ENCODE data around the gene PRCC. TPM values are rescaled to one million over a fixed set of nuclear protein-coding genes. Genes with fewer than 3 reads are reported as not detected.

The PRCC gene
- total and polyA plus RNA-seq, 2 of the 8 experiments (the other 6 are each of a cell fraction or from before 2014, with no cell fraction given) = 95.2 to 115 TPM

DNA sequence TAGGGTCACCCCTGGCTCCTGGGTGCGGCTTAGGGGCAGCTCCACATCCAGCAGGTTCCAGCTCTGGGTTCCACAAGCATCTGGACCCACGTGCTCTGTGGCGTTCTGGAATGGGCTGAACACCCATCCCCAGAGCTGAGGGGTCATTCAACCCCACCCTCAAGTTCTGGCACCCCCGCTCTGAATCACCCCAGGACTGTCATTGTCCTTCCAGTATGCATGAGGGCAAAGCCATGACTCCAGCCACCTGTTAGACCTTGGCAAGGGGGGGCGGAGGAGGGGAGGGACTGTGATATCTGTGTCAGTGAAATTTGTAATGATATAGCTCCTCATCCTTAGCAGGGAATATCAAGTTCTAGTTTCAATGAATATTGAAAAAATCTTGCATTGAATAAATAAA, 79.3 kb downstream of the PRCC start:
- FAIRE-seq (no peak), DNase-seq (ENCODE audit: low read depth in 1 of 2, low spot score in 2 of 2) (no peak)
- Histone ChIP-seq H3K79me2 (ENCODE audit: control insufficient read depth in 1 of 2, insufficient read depth in 2 of 2, low read length in 2 of 2) (no peaks in the 10 kb centered on the region), H2BK15ac (ENCODE audit: low read length) (0 out of 2 replicates have a peak overlapping the region, but pooled peaks have one; percentile 72), H3K4me3 (ENCODE audit: extremely low read depth in 1 of 4, insufficient read depth in 2 of 4, low read depth in 3 of 4, low read length in 4 of 4) (no peak overlapping the region), H2BK12ac (ENCODE audit: low read depth, low read length) (0 out of 2 replicates have a peak overlapping the region, but pooled peaks have one; percentile 9), H2AFZ (ENCODE audit: low read length) (no peak overlapping the region), H4K20me1 (replicated peaks in 1 of 2; ENCODE audit: control insufficient read depth in 1 of 2, insufficient read depth in 2 of 2, low read length in 2 of 2) (peaks cover 7 to 19% of the 10 kb centered on the region in 2 experiments), H4K8ac (ENCODE audit: extremely low read depth, insufficient read depth, low read length) (no peak overlapping the region; the same call in 1 of the 2 replicates), H3K23ac (ENCODE audit: insufficient read length) (no peak overlapping the region), H2BK20ac (ENCODE audit: low read length) (no peak overlapping the region), H3K18ac (ENCODE audit: extremely low read depth, low read length) (no peak overlapping the region), H3K4ac (replicated peaks; ENCODE audit: insufficient read length, low read depth, low read length) (no peak overlapping the region), H4K91ac (replicated peaks; ENCODE audit: insufficient read length, low read length) (no peak overlapping the region), H3K14ac (ENCODE audit: insufficient read length) (no peak overlapping the region), H3K23me2 (ENCODE audit: low read depth, low read length) (peaks cover 12% of the 10 kb centered on the region), H3K4me1 (replicated peaks in 1 of 4; ENCODE audit: control insufficient read depth in 3 of 4, insufficient read depth in 4 of 4, low read length in 3 of 4) (peaks cover 0 to 25% (median 11%) of the 10 kb centered on the region in 4 experiments; a peak in 5 of 7 replicates), H3K56ac (replicated peaks; ENCODE audit: insufficient read length, low read depth, low read length) (no peak overlapping the region), H2AK5ac (ENCODE audit: low read depth, low read length) (no peak overlapping the region), H2BK5ac (ENCODE audit: low read depth, low read length) (no peak overlapping the region), H3K9me3 (ENCODE audit: insufficient read depth in 2 of 2, low read depth in 1 of 2, low read length in 1 of 2) (no peaks in the 10 kb centered on the region), H3K27ac (ENCODE audit: low read depth, low read length) (no peak overlapping the region), H3K9ac (replicated peaks in 1 of 4; ENCODE audit: extremely low read depth in 1 of 4, low read depth in 3 of 4, low read length in 3 of 4) (no peak overlapping the region), H3K79me1 (ENCODE audit: low read depth, low read length) (no peaks in the 10 kb centered on the region), H3K4me2 (ENCODE audit: insufficient read depth in 1 of 2, low read depth in 2 of 2, low read length in 2 of 2) (no peak overlapping the region; a peak in 1 of 4 replicates), H3K27me3 (replicated peaks in 1 of 4; ENCODE audit: control insufficient read depth in 3 of 4, extremely low read depth in 1 of 4, insufficient read depth in 3 of 4, low read length in 3 of 4) (peaks cover 68 to 97% (median 86%) of the 10 kb centered on the region in 4 experiments), H2BK120ac (replicated peaks; ENCODE audit: low read depth, low read length) (no peak overlapping the region), H3K36me3 (ENCODE audit: control insufficient read depth in 2 of 4, insufficient read depth in 4 of 4, low read length in 3 of 4) (no peaks in the 10 kb centered on the region), H4K5ac (ENCODE audit: insufficient read length, low read depth, low read length) (no peak overlapping the region)
- WGBS, 2 experiments (ENCODE audit: extremely low coverage in 1 of 2, insufficient coverage in 1 of 2, insufficient read length in 1 of 2, insufficient replicate concordance in 2 of 2, low coverage in 1 of 2, low lambda C conversion rate in 2 of 2, missing lambda C conversion rate in 1 of 2) = 73% methylated on average over 5 of the region's 5 CpGs; no CpG with 5 or more reads in 1 of the 2 experiments
- POLR2A ChIA-PET (ENCODE audit: partially characterized antibody) = interaction anchor here (0.6 kb wide), 1 partner anchor 1022 kb away, joined by 4 read pairs; no protein-coding TSS in a partner anchor
- CTCF ChIA-PET (ENCODE audit: partially characterized antibody) = interaction anchor here (0.7 to 25.2 kb wide), 9 partner anchors 14 to 157 kb away, joined by 3 to 719 read pairs (median 4); partner anchors contain the start of genes INSRR, NTRK1 and PEAR1
- TF ChIP-seq BCL11A (IDR thresholded peaks at IDR 0.05; ENCODE audit: low read depth in 2 of 2, low read length in 2 of 2) (no peak), SIX5 (IDR thresholded peaks at IDR 0.05; ENCODE audit: low read depth, low read length) (no peak), SAP30 (IDR thresholded peaks at IDR 0.05; ENCODE audit: insufficient read depth, insufficient replicate concordance, low read length) (no peak), BRCA1 (IDR thresholded peaks at IDR 0.05; ENCODE audit: low read depth, low read length) (no peak), CHD2 (IDR thresholded peaks at IDR 0.05; ENCODE audit: low read length) (no peak), CBX5 (IDR thresholded peaks at IDR 0.05; ENCODE audit: low read depth, low read length) (no peak), CTBP2 (IDR thresholded peaks at IDR 0.05; ENCODE audit: borderline replicate concordance, insufficient read depth, insufficient read length, low read length) (no peak), BACH1 (IDR thresholded peaks at IDR 0.05; ENCODE audit: low read length) (no peak), SP1 (IDR thresholded peaks at IDR 0.05; ENCODE audit: low read depth, low read length) (no peak), POLR2A (IDR thresholded peaks at IDR 0.05; ENCODE audit: control extremely low read depth in 1 of 2, low read depth in 2 of 2, low read length in 2 of 2) (no peak), TAF7 (optimal IDR thresholded peaks at IDR 0.05; ENCODE audit: borderline replicate concordance, low read depth, low read length) (no peak), FOSL1 (IDR thresholded peaks at IDR 0.05; ENCODE audit: insufficient read depth, low read depth, low read length) (no peak), SP2 (IDR thresholded peaks at IDR 0.05; ENCODE audit: low read length) (no peak), KDM4A (IDR thresholded peaks at IDR 0.05; ENCODE audit: low read depth, low read length, severe bottlenecking) (no peak)
